GM23248 (cell line): ENCODE data around the gene OR6N2.

Experiments
- EZH2 ChIP-seq: fragments of 200-600 bp; sonication (generic); IDR thresholded peaks from 2 replicates; pipeline ENCODE4 v1.6.1; 2018; ENCODE audit warnings: antibody characterized with exemption, mild to moderate bottlenecking; ENCODE audit not compliant: insufficient read depth, poor library complexity, severe bottlenecking
- EZH2phosphoT487 ChIP-seq: fragments of 200-600 bp; sonication (generic); IDR thresholded peaks from 2 replicates; pipeline ENCODE4 v1.6.1; 2018; ENCODE audit warnings: antibody characterized with exemption, moderate library complexity, mild to moderate bottlenecking, low read depth; ENCODE audit not compliant: insufficient read depth

DNA sequence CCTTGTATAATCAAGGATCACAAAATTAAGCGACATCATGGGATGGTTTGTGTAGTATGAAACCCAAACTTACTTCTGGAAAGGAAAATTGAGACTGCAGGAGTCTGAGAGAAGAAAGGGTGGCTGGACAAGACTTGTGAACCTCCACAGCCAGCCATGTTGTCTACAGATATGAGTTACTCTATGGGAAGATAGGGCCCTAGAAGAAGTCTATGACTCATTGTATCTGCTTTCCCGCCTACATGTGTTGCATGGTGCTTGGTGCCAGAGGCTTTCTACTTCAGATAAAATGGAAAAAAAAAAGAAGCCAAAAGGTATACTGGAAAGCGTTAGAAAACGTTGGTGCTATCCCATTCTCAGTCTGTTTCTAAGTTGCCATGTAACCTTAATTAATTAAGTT, 18.7 kb upstream of the OR6N2 start:
- TF ChIP-seq EZH2: no peak
- no peak for TF ChIP-seq EZH2phosphoT487
